ENCODE measurements around the gene EVC.
"Not testable (repeated sequence)": the region's sequence is repeated elsewhere in the genome, so short reads cannot be mapped to it uniquely, and the experiment has no call there.

The EVC gene

GRCh38 chr4:5852523-5853202 lies 141.7 kb downstream of the EVC start:
- DNase-seq (ENCODE audit: low read depth), result no peak
- no peak overlapping the region for H3K4me3 ChIP-seq (ENCODE audit: low read length)
- TF ChIP-seq CTCF (conservative IDR thresholded peaks at IDR 0.05; ENCODE audit: low read depth, low read length), result no peak

GRCh38 chr4:5854929-5855328 lies 143.9 kb downstream of the EVC start:
- no peak for DNase-seq (ENCODE audit: low read depth)
- TF ChIP-seq CTCF (conservative IDR thresholded peaks at IDR 0.05; ENCODE audit: low read depth, low read length), result no peak
- no peak overlapping the region for H3K4me3 ChIP-seq (ENCODE audit: low read length)

DNA sequence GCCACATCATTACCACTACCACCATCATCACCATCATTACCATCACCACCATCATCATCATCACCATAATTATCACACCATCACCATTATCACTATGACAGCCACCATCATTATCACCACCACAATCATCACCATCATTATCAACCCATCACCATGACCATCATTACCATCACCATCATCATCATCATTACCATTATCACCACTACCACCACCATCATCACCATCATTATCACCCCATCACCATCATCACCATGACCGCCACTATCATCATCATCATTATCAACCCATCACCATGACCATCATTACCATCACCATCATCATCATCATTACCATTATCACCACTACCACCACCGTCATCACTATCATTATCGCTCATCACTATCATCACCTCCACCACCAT lies 145.4 kb downstream of the EVC start:
- DNase-seq (ENCODE audit: low read depth); H3K4me3 ChIP-seq (ENCODE audit: low read length): not testable (repeated sequence)

- TF ChIP-seq CTCF (conservative IDR thresholded peaks at IDR 0.05; ENCODE audit: low read depth, low read length), result no peak
Observed at GRCh38 chr4:5857199-5857598, 146.2 kb downstream of the EVC start.

GRCh38 chr4:5858020-5858769 lies 147.2 kb downstream of the EVC start:
- TF ChIP-seq CTCF (conservative IDR thresholded peaks at IDR 0.05; ENCODE audit: low read depth, low read length), result no peak
- H3K4me3 ChIP-seq (ENCODE audit: low read length), result no peak overlapping the region
- DNase-seq (ENCODE audit: low read depth), result no peak

More at GRCh38 chr4:5857199-5857598, 146.2 kb downstream of the EVC start:
- H3K4me3 ChIP-seq (ENCODE audit: low read length), result no peak overlapping the region
- no peak for DNase-seq (ENCODE audit: low read depth)

DNA sequence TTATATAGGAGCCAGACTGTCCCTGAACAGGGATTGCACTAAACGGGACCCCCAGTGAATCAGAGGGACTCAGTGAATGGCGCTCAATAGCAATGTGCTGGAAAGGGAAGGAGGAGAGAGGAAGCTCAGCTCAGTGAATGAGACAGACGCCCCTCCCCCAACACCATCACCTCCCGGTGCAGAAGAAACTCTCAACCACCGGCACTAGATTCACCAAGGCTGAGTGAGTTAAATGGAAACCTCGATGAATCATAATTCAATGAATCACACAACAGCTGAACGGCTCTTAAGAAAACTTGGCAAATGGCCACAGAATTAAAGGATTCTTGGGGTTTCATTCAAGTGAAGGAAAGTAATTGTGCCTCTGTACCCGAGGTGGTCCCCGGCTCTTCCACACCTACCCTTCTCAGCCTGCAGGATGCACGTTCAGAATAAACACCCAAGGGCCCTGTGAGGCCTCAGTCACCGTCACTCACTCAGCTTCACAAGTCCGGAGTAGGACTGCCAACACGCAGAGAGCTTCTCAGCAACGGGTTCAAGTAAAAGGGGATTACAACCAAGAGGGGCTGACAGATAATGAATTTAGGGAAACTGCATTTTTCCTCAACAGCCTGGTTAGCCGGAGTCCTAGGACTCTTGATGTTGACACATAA lies 152.6 kb downstream of the EVC start:
- peak; percentile 91 for DNase-seq (ENCODE audit: low read depth)
- TF ChIP-seq CTCF (conservative IDR thresholded peaks at IDR 0.05; ENCODE audit: low read depth, low read length), result no peak
- no peak overlapping the region for H3K4me3 ChIP-seq (ENCODE audit: low read length)

Measured in retinal pigment epithelial cell (primary cell).